Type B pancreatic cell (in vitro differentiated cells): Measurements from ENCODE around the gene GAB1. TPM values are rescaled to one million over a fixed set of nuclear protein-coding genes. Genes with fewer than 3 reads are reported as not detected.

ENCODE experiments used
- DNase-seq: peaks from one replicate; pipeline ENCODE4 v3.0.0; 2021; ENCODE audit warnings: mixed read lengths; ENCODE audit not compliant: unreplicated experiment; ENCODE audit errors: extremely low spot score
- H3K27ac Mint-ChIP-seq: 2 replicates; pipeline ENCODE4 v1.8.0; 2021; ENCODE audit warnings: mild to moderate bottlenecking, mixed read lengths
- H3K27me3 Mint-ChIP-seq: 2 replicates; pipeline ENCODE4 v1.8.0; 2021; ENCODE audit warnings: mixed read lengths
- H3K36me3 Mint-ChIP-seq: 2 replicates; pipeline ENCODE4 v1.8.0; 2021; ENCODE audit warnings: mixed read lengths
- H3K4me1 Mint-ChIP-seq: one replicate; pipeline ENCODE4 v1.8.0; 2021; ENCODE audit warnings: mixed read lengths; ENCODE audit not compliant: unreplicated experiment
- H3K4me3 Mint-ChIP-seq: 2 replicates; pipeline ENCODE4 v1.8.0; 2021; ENCODE audit warnings: mild to moderate bottlenecking, mixed read lengths
- H3K9me3 Mint-ChIP-seq: 2 replicates; pipeline ENCODE4 v1.8.0; 2021; ENCODE audit warnings: mixed read lengths
- total RNA-seq: library from RNA; stranded (reverse); gene quantifications from 2 replicates; pipeline ENCODE4 v1.2.1, GENCODE V29; 2021; ENCODE audit warnings: low replicate concordance
- TF ChIP-seq, protein P1 (sequence below): fragments of 200-600 bp; sonication (generic); conservative IDR thresholded peaks from 2 replicates; pipeline ENCODE4 v1.5.0; 2021; ENCODE audit warnings: antibody characterized with exemption, mild to moderate bottlenecking

Gene GAB1
- total RNA-seq, 1 donor from 2014 or later = 27.0 TPM

GRCh38 chr4:143292858-143293257, 43.8 kb upstream of the GAB1 start:
- Mint-ChIP-seq H3K9me3 (no peaks in the 10 kb centered on the region), H3K4me3 (no peak overlapping the region), H3K36me3 (no peaks in the 10 kb centered on the region), H3K4me1 (peaks cover 3% of the 10 kb centered on the region), H3K27me3 (no peaks in the 10 kb centered on the region), H3K27ac (no peak overlapping the region)
- TF ChIP-seq, protein P1, sequence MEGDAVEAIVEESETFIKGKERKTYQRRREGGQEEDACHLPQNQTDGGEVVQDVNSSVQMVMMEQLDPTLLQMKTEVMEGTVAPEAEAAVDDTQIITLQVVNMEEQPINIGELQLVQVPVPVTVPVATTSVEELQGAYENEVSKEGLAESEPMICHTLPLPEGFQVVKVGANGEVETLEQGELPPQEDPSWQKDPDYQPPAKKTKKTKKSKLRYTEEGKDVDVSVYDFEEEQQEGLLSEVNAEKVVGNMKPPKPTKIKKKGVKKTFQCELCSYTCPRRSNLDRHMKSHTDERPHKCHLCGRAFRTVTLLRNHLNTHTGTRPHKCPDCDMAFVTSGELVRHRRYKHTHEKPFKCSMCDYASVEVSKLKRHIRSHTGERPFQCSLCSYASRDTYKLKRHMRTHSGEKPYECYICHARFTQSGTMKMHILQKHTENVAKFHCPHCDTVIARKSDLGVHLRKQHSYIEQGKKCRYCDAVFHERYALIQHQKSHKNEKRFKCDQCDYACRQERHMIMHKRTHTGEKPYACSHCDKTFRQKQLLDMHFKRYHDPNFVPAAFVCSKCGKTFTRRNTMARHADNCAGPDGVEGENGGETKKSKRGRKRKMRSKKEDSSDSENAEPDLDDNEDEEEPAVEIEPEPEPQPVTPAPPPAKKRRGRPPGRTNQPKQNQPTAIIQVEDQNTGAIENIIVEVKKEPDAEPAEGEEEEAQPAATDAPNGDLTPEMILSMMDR = no peak
- DNase-seq = no peak

- H3K4me3 Mint-ChIP-seq = no peak overlapping the region
- H3K9me3 Mint-ChIP-seq = no peaks in the 10 kb centered on the region
- H3K4me1 Mint-ChIP-seq = peaks cover 3% of the 10 kb centered on the region
- TF ChIP-seq, protein P1 = no peak
- no peaks in the 10 kb centered on the region for H3K27me3 Mint-ChIP-seq
- H3K27ac Mint-ChIP-seq = no peak overlapping the region
- H3K36me3 Mint-ChIP-seq = no peaks in the 10 kb centered on the region
- no peak for DNase-seq
Measured at GRCh38 chr4:143294310-143294709, 42.4 kb upstream of the GAB1 start.

- no peak overlapping the region for H3K27ac Mint-ChIP-seq
- H3K4me3 Mint-ChIP-seq = no peak overlapping the region
- H3K4me1 Mint-ChIP-seq = peaks cover 3% of the 10 kb centered on the region
- TF ChIP-seq, protein P1 = no peak
- H3K27me3 Mint-ChIP-seq = no peaks in the 10 kb centered on the region
- no peak for DNase-seq
- no peaks in the 10 kb centered on the region for H3K9me3 Mint-ChIP-seq
- no peaks in the 10 kb centered on the region for H3K36me3 Mint-ChIP-seq
Measured at GRCh38 chr4:143294710-143295275, 41.9 kb upstream of the GAB1 start.

DNA sequence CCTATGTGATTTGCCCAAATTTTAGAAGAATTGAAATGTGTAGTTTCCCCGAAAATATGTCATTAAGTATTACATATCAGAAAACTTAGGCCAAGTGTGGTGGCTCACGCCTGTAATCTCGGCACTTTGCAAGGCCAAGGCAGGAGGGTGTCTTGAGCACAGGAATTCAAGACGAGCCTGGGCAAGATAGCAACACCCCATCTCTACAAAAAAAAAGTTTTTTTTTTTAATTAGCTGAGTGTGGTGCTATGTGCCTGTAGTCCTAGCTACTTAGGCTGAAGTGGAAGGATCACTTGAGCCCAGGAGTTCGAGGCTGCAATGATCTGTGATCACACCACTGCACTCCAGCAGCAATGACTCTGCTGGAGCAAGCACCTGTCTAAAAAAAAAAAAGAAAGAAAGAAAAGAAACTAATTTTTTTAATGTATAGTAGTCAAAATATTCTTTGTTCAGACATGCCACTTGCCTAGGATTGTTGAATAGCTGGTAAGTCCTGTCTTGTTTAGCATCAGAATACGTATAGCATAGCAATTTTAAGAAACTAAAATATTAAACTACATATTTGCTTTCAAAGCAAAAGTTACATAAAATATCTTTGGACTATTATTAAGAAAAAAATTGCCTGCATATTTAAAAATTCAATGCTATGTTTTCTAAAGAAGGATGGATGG, 40.1 kb upstream of the GAB1 start:
- H3K4me3 Mint-ChIP-seq = no peak overlapping the region
- H3K27me3 Mint-ChIP-seq = no peaks in the 10 kb centered on the region
- no peaks in the 10 kb centered on the region for H3K36me3 Mint-ChIP-seq
- no peak for DNase-seq
- peaks cover 3% of the 10 kb centered on the region for H3K4me1 Mint-ChIP-seq
- H3K9me3 Mint-ChIP-seq = no peaks in the 10 kb centered on the region
- peak overlapping the region; percentile 92 for H3K27ac Mint-ChIP-seq
- TF ChIP-seq, protein P1 = no peak

DNA sequence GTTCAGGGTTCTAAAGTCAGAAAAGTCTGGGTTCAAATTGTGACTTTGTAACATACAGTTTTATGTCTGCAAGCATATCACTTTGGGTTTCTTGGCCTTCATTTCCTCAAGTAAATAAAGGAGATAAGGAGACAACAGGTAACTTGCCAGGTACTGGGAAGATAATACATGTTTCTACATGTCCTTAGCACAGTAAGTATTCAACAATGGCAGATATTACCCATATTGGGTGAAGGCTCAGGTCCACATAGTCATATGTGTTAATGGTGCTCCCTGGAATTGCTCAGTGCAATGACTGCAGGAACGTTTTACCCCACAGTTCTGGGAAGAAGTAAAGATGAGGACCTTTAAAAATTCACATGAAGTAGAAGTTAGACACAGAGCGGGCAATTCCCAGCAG, 35.8 kb upstream of the GAB1 start:
- no peak for DNase-seq
- Mint-ChIP-seq H3K27ac (no peak overlapping the region), H3K36me3 (no peaks in the 10 kb centered on the region)

More for the DNA sequence above, 35.8 kb upstream of the GAB1 start:
- Mint-ChIP-seq H3K4me1 (peaks cover 9% of the 10 kb centered on the region), H3K9me3 (no peaks in the 10 kb centered on the region), H3K4me3 (no peak overlapping the region), H3K27me3 (no peaks in the 10 kb centered on the region)
- TF ChIP-seq, protein P1 = no peak
